ENCODE measurements around the gene ASIC3.

ASIC3 gene

DNA sequence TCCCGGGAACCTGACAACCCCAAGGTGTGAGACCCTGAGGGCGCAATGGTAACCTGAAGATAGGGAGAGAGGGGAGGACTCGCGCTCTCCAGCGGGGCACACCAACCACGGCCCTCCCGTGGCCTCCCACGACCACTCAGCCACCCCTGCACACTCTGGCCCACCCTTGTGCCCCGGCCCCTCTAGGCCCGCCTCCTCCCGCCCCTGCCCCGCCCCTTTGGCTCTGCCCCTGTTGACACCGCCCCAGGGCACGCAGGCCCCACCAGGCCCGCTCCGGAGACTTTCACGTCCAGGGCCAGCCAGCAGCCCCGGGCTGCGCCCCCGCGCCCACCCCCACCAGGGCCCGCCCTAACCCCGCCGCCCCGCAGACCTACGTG lies 35.0 kb upstream of the ASIC3 start:
- DNase-seq: no peak
- H3K27ac ChIP-seq (ENCODE audit: insufficient read depth, low read length, poor library complexity, severe bottlenecking): peak overlapping the region; percentile 91
- H3K4me1 ChIP-seq (ENCODE audit: control insufficient read depth, insufficient read depth, low read length, poor library complexity, severe bottlenecking): peaks cover 86% of the 10 kb centered on the region
- no peaks in the 10 kb centered on the region for H3K27me3 ChIP-seq (replicated peaks; ENCODE audit: control insufficient read depth, insufficient read depth, low read length, poor library complexity, severe bottlenecking)
- no peak overlapping the region for H3K4me3 ChIP-seq (ENCODE audit: insufficient read depth, low read depth, low read length, poor library complexity, severe bottlenecking)
- H3K9me3 ChIP-seq (ENCODE audit: control insufficient read depth, low read length): no peaks in the 10 kb centered on the region
- H3K36me3 ChIP-seq (ENCODE audit: control insufficient read depth, insufficient read depth, low read length): no peaks in the 10 kb centered on the region

DNA sequence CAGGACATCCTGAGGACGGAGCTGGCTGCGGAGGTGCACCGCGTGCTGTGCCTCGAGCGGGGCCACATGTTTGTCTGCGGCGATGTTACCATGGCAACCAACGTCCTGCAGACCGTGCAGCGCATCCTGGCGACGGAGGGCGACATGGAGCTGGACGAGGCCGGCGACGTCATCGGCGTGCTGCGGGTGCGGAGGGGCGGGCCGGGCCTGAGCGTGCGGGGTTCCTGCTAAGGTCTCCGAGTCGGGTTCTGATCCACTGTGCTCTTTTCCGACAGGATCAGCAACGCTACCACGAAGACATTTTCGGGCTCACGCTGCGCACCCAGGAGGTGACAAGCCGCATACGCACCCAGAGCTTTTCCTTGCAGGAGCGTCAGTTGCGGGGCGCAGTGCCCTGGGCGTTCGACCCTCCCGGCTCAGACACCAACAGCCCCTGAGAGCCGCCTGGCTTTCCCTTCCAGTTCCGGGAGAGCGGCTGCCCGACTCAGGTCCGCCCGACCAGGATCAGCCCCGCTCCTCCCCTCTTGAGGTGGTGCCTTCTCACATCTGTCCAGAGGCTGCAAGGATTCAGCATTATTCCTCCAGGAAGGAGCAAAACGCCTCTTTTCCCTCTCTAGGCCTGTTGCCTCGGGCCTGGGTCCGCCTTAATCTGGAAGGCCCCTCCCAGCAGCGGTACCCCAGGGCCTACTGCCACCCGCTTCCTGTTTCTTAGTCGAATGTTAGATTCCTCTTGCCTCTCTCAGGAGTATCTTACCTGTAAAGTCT lies 34.4 kb upstream of the ASIC3 start:
- Histone ChIP-seq H3K27me3 (replicated peaks; ENCODE audit: control insufficient read depth, insufficient read depth, low read length, poor library complexity, severe bottlenecking) (no peaks in the 10 kb centered on the region), H3K9me3 (ENCODE audit: control insufficient read depth, low read length) (no peaks in the 10 kb centered on the region), H3K36me3 (ENCODE audit: control insufficient read depth, insufficient read depth, low read length) (no peaks in the 10 kb centered on the region), H3K4me3 (ENCODE audit: insufficient read depth, low read depth, low read length, poor library complexity, severe bottlenecking) (peak overlapping the region; percentile 21), H3K27ac (ENCODE audit: insufficient read depth, low read length, poor library complexity, severe bottlenecking) (peak overlapping the region; percentile 91), H3K4me1 (ENCODE audit: control insufficient read depth, insufficient read depth, low read length, poor library complexity, severe bottlenecking) (peaks cover 85% of the 10 kb centered on the region)
- peak; percentile 93 to 95 (median 94) for DNase-seq

DNA sequence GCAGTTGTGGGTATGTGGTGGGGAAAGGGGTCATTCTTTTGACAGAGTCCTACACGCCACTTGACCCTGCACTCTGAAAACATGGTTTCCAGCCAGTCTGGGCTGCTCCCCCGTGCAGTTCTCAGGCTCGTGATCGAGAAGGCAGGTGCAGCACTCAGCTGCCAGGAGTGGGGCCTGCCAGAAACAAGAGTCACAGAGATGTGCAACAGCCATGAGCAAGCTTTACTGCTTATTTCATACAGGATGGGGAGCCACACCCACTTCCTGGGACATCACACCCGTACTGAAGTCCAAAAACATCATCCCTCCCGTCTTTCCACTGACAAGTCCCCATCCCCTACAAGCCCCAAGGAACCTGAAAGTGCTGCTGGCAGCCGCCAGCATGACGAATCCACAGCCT lies 33.4 kb upstream of the ASIC3 start:
- Histone ChIP-seq H3K36me3 (ENCODE audit: control insufficient read depth, insufficient read depth, low read length) (no peaks in the 10 kb centered on the region), H3K27me3 (replicated peaks; ENCODE audit: control insufficient read depth, insufficient read depth, low read length, poor library complexity, severe bottlenecking) (no peaks in the 10 kb centered on the region), H3K27ac (ENCODE audit: insufficient read depth, low read length, poor library complexity, severe bottlenecking) (peak overlapping the region; percentile 91), H3K4me1 (ENCODE audit: control insufficient read depth, insufficient read depth, low read length, poor library complexity, severe bottlenecking) (peaks cover 80% of the 10 kb centered on the region), H3K9me3 (ENCODE audit: control insufficient read depth, low read length) (no peaks in the 10 kb centered on the region), H3K4me3 (ENCODE audit: insufficient read depth, low read depth, low read length, poor library complexity, severe bottlenecking) (no peak overlapping the region)
- no peak for DNase-seq

DNA sequence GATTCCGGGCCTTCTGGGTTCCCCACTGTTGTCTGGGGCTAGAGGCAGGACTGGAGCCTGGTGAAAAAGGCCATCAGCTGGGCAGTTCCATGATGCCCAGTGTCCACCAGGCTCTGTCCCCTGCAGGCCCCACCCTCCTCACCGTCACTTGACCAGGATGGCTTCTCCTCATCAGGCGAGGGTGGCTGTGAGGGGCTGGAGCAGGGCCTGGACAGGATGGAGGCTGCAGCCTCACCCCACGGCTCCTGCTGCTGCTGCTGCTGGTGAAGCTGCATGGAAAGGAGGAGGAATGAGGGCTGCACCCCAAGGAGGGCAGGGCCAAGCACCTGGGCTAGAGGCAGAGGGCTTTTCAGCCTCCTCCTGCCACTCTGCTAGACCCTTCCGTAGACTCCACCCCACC lies 32.4 kb upstream of the ASIC3 start:
- DNase-seq: no peak
- Histone ChIP-seq H3K4me3 (ENCODE audit: insufficient read depth, low read depth, low read length, poor library complexity, severe bottlenecking) (no peak overlapping the region), H3K27me3 (replicated peaks; ENCODE audit: control insufficient read depth, insufficient read depth, low read length, poor library complexity, severe bottlenecking) (peaks cover 2% of the 10 kb centered on the region), H3K9me3 (ENCODE audit: control insufficient read depth, low read length) (no peaks in the 10 kb centered on the region), H3K36me3 (ENCODE audit: control insufficient read depth, insufficient read depth, low read length) (no peaks in the 10 kb centered on the region), H3K27ac (ENCODE audit: insufficient read depth, low read length, poor library complexity, severe bottlenecking) (no peak overlapping the region), H3K4me1 (ENCODE audit: control insufficient read depth, insufficient read depth, low read length, poor library complexity, severe bottlenecking) (peaks cover 69% of the 10 kb centered on the region)

DNA sequence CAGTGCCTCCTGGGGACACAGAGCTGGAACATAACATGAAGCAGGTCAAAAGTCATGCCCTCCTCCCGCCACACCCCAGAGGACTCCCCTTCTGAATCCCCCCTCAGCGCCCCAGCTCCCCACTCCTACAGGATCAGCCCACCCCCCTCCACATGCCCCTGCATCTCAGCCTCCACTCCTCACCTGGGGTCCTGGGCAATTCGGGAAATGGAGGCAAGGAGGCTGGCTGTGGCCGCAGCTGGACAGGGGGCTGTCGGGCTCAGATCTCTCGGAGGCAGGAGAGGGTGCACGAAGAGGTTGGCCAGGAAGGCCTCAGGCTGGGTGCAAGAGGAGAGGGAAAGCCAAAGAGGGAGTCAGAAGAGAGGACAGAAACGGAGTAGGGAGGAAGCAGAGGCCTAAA lies 31.8 kb upstream of the ASIC3 start:
- H3K9me3 ChIP-seq (ENCODE audit: control insufficient read depth, low read length): no peaks in the 10 kb centered on the region
- no peaks in the 10 kb centered on the region for H3K36me3 ChIP-seq (ENCODE audit: control insufficient read depth, insufficient read depth, low read length)
- peaks cover 67% of the 10 kb centered on the region for H3K4me1 ChIP-seq (ENCODE audit: control insufficient read depth, insufficient read depth, low read length, poor library complexity, severe bottlenecking)
- H3K27ac ChIP-seq (ENCODE audit: insufficient read depth, low read length, poor library complexity, severe bottlenecking): no peak overlapping the region
- H3K4me3 ChIP-seq (ENCODE audit: insufficient read depth, low read depth, low read length, poor library complexity, severe bottlenecking): no peak overlapping the region
- H3K27me3 ChIP-seq (replicated peaks; ENCODE audit: control insufficient read depth, insufficient read depth, low read length, poor library complexity, severe bottlenecking): peaks cover 2% of the 10 kb centered on the region
- DNase-seq: no peak

DNA sequence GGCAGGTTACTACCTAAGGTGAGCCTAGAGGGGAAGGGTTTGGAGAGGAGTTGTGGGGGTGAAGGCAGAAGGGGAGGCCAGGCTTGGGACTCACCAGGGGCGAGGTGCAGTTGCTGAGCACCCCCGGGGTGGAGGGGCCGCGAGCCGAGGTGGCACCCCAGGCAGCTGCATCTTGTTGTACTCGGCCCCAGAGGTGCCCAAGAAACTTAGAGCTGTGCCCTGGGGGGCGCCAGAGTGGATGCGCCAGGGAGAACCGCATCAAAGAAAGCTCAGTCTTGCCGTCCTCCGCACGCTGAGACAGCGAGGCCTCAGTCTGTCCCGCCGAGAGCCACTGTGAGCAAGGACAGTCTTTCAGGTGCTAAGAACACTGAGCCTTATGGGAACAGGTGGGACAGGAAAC lies 31.4 kb upstream of the ASIC3 start:
- peaks cover 2% of the 10 kb centered on the region for H3K27me3 ChIP-seq (replicated peaks; ENCODE audit: control insufficient read depth, insufficient read depth, low read length, poor library complexity, severe bottlenecking)
- H3K4me3 ChIP-seq (ENCODE audit: insufficient read depth, low read depth, low read length, poor library complexity, severe bottlenecking): no peak overlapping the region

DNA sequence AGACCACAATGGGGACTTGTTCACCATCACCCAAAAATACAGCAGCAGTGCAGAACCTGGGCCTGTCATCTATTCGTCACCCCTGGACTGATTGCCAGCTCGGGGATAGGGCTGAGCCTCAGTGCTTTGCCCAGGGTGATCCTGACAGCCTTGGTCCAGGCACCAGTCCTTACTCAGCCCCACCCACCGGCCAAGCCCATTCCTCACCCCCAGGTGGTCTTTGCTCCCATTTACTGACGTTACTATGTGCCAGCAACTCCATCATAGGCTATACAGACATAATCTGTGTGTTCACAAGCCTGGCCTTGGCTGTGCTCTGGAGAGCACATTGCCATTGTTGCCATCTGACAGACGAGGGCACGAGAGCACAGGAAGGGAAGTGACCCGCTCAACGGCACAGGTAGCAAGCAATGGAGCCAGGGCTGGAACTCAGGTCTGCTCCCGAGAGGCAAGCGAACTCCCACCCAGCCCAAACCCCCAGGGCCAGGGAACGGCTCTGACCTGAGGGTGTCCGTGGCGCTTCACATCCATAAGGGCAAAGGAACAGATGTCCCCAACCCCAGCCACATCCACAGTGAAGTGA lies 30.9 kb upstream of the ASIC3 start:
- H3K36me3 ChIP-seq (ENCODE audit: control insufficient read depth, insufficient read depth, low read length): no peaks in the 10 kb centered on the region
- peak overlapping the region; percentile 20 for H3K4me3 ChIP-seq (ENCODE audit: insufficient read depth, low read depth, low read length, poor library complexity, severe bottlenecking)
- H3K9me3 ChIP-seq (ENCODE audit: control insufficient read depth, low read length): no peaks in the 10 kb centered on the region
- peaks cover 2% of the 10 kb centered on the region for H3K27me3 ChIP-seq (replicated peaks; ENCODE audit: control insufficient read depth, insufficient read depth, low read length, poor library complexity, severe bottlenecking)
- peaks cover 58% of the 10 kb centered on the region for H3K4me1 ChIP-seq (ENCODE audit: control insufficient read depth, insufficient read depth, low read length, poor library complexity, severe bottlenecking)
- H3K27ac ChIP-seq (ENCODE audit: insufficient read depth, low read length, poor library complexity, severe bottlenecking): peak overlapping the region; percentile 10
- DNase-seq: no peak

More for the DNA sequence above, 31.4 kb upstream of the ASIC3 start:
- Histone ChIP-seq H3K4me1 (ENCODE audit: control insufficient read depth, insufficient read depth, low read length, poor library complexity, severe bottlenecking) (peaks cover 64% of the 10 kb centered on the region), H3K9me3 (ENCODE audit: control insufficient read depth, low read length) (no peaks in the 10 kb centered on the region), H3K27ac (ENCODE audit: insufficient read depth, low read length, poor library complexity, severe bottlenecking) (peak overlapping the region; percentile 1), H3K36me3 (ENCODE audit: control insufficient read depth, insufficient read depth, low read length) (no peaks in the 10 kb centered on the region)
- no peak for DNase-seq

DNA sequence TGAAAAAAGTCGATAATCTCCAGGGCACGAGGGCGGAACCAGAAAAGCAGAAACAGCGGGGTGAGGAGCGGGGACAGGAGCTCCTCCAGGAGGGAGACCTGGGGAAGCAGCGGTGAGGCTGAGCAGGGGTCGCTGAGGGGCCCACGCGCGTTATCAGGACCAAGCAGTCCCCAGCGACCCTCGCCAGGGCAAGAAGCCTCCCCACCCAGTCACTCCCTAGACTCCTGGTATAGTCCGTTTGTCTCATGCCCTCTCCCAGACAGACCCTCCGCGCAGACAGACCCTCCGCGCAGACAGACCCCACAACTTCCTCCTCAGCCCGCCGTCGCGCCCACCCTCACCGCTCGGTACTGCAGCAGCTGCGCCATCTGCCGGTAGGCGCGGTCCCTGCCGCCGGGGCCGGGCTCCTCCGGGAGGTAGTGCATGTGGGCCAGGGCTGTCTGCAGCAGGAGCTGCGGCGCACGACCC lies 30.3 kb upstream of the ASIC3 start:
- H3K9me3 ChIP-seq (ENCODE audit: control insufficient read depth, low read length): no peaks in the 10 kb centered on the region
- H3K27me3 ChIP-seq (replicated peaks; ENCODE audit: control insufficient read depth, insufficient read depth, low read length, poor library complexity, severe bottlenecking): peaks cover 2% of the 10 kb centered on the region
- peak; percentile 55 to 65 (median 59) for DNase-seq
- H3K4me1 ChIP-seq (ENCODE audit: control insufficient read depth, insufficient read depth, low read length, poor library complexity, severe bottlenecking): peaks cover 53% of the 10 kb centered on the region
- peak overlapping the region; percentile 10 for H3K27ac ChIP-seq (ENCODE audit: insufficient read depth, low read length, poor library complexity, severe bottlenecking)
- no peaks in the 10 kb centered on the region for H3K36me3 ChIP-seq (ENCODE audit: control insufficient read depth, insufficient read depth, low read length)
- H3K4me3 ChIP-seq (ENCODE audit: insufficient read depth, low read depth, low read length, poor library complexity, severe bottlenecking): peak overlapping the region; percentile 20

DNA sequence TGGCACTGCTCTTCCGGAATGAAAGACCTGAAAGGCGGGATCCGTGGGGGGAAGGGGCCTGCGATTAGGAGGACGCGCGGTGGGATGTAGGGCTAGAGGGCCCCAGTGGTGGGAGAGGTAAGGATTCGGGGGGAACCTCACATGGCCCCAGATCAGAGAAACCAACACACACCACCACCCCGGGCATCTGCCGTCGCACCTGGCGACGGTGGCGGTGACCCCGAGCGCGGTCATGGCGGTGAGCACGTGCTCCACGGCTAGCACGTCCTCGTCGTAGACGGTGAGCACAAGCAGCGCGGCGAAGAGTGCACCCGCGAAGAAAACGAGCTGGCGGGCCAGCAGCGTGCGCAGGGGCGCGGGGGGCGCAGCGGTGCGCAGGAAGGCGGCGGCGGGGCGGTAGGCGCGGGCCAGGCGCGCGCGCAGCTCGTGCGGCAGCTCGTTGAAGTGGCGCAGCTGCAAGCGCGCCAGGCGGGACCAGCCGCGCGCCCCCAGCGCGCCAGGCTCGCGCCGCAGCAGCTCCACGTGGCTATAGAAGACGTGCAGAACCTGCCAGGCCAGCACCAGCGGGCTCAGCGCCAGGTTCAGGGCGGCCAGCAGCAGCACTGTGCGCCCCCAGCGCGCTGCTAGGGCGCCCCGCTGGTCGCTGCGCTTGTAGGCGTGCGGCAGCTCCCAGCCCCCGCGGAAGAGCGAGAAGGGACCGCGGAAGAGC lies 29.8 kb upstream of the ASIC3 start:
- DNase-seq: peak in 1 of 3 donors; percentile 24
- Histone ChIP-seq H3K9me3 (ENCODE audit: control insufficient read depth, low read length) (no peaks in the 10 kb centered on the region), H3K4me1 (ENCODE audit: control insufficient read depth, insufficient read depth, low read length, poor library complexity, severe bottlenecking) (peaks cover 48% of the 10 kb centered on the region), H3K4me3 (ENCODE audit: insufficient read depth, low read depth, low read length, poor library complexity, severe bottlenecking) (peak overlapping the region; percentile 44), H3K27ac (ENCODE audit: insufficient read depth, low read length, poor library complexity, severe bottlenecking) (peak overlapping the region; percentile 10), H3K27me3 (replicated peaks; ENCODE audit: control insufficient read depth, insufficient read depth, low read length, poor library complexity, severe bottlenecking) (peaks cover 2% of the 10 kb centered on the region), H3K36me3 (ENCODE audit: control insufficient read depth, insufficient read depth, low read length) (no peaks in the 10 kb centered on the region)

DNA sequence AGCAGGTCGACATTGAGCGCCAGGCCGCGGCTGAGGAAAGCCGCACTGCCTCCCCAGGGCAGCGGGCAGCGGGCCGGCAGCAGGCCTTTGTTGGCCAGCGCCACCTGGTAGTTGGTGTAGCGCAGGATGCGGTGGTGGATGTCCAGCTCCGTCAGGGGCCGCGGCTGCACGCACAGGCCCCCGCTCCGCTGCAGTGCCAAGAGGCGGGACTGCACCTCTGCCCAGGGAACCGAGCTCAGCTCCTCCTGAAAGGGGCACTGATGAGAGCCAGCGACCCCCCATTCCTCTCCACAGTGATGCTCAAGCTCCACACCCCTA lies 29.2 kb upstream of the ASIC3 start:
- peaks cover 2% of the 10 kb centered on the region for H3K27me3 ChIP-seq (replicated peaks; ENCODE audit: control insufficient read depth, insufficient read depth, low read length, poor library complexity, severe bottlenecking)
- peaks cover 43% of the 10 kb centered on the region for H3K4me1 ChIP-seq (ENCODE audit: control insufficient read depth, insufficient read depth, low read length, poor library complexity, severe bottlenecking)
- DNase-seq: no peak
- H3K4me3 ChIP-seq (ENCODE audit: insufficient read depth, low read depth, low read length, poor library complexity, severe bottlenecking): peak overlapping the region; percentile 44
- H3K36me3 ChIP-seq (ENCODE audit: control insufficient read depth, insufficient read depth, low read length): no peaks in the 10 kb centered on the region
- no peak overlapping the region for H3K27ac ChIP-seq (ENCODE audit: insufficient read depth, low read length, poor library complexity, severe bottlenecking)
- H3K9me3 ChIP-seq (ENCODE audit: control insufficient read depth, low read length): no peaks in the 10 kb centered on the region

Measured in effector memory CD4-positive, alpha-beta T cell (primary cell).